ENCODE results near the gene EGF.

GRCh38 chr4:109878355-109878754 lies 34.3 kb upstream of the EGF start:
- no peak for TF ChIP-seq GATA3 (IDR thresholded peaks at IDR 0.05; ENCODE audit: low read depth, low read length)
- no peak for TF ChIP-seq GATA2 (IDR thresholded peaks at IDR 0.05; ENCODE audit: low read depth, low read length)

Measured in SH-SY5Y (cell line).